ENCODE results near the gene FAM168A. TPM values are rescaled to one million over a fixed set of nuclear protein-coding genes. Genes with fewer than 3 reads are reported as not detected.

The FAM168A gene
- total RNA-seq, 4 donors from 2014 or later, result 17.9 to 33.2 (median 24.7) TPM

- no peak for TF ChIP-seq CTCF (IDR thresholded peaks at IDR 0.05; ENCODE audit: low read depth)
Observed at GRCh38 chr11:73406131-73406530, 191.8 kb downstream of the FAM168A start.

GRCh38 chr11:73405146-73405510 lies 192.8 kb downstream of the FAM168A start:
- TF ChIP-seq CTCF (IDR thresholded peaks at IDR 0.05; ENCODE audit: low read depth), result no peak

GRCh38 chr11:73404506-73405145 lies 193.3 kb downstream of the FAM168A start:
- TF ChIP-seq CTCF (IDR thresholded peaks at IDR 0.05; ENCODE audit: low read depth), result no peak

GRCh38 chr11:73404048-73404447 lies 193.9 kb downstream of the FAM168A start:
- TF ChIP-seq CTCF (IDR thresholded peaks at IDR 0.05; ENCODE audit: low read depth), result no peak

GRCh38 chr11:73403541-73403940 lies 194.4 kb downstream of the FAM168A start:
- TF ChIP-seq CTCF (IDR thresholded peaks at IDR 0.05; ENCODE audit: low read depth), result no peak

GRCh38 chr11:73402834-73403185 lies 195.1 kb downstream of the FAM168A start:
- TF ChIP-seq CTCF (IDR thresholded peaks at IDR 0.05; ENCODE audit: low read depth), result no peak

- TF ChIP-seq CTCF (IDR thresholded peaks at IDR 0.05; ENCODE audit: low read depth), result no peak
Observed at GRCh38 chr11:73401924-73402833, 195.7 kb downstream of the FAM168A start.
